GM12864 (cell line): ENCODE results near the gene MUC21.

ENCODE experiments used
- DNase-seq: peaks from one replicate; pipeline ENCODE4 v3.0.0-alpha.2; 2011; ENCODE audit warnings: low read depth
- H3K4me3 ChIP-seq: 2 replicates; pipeline ENCODE4 v1.5.1; 2011; ENCODE audit warnings: mild to moderate bottlenecking, low read depth, low read length, control low read depth
- TF ChIP-seq, protein P1 (sequence below): IDR thresholded peaks from 2 replicates; pipeline ENCODE4 v1.5.1; 2011; ENCODE audit warnings: low read depth, mild to moderate bottlenecking, moderate library complexity, low read length, control low read depth, inconsistent platforms; ENCODE audit errors: missing control alignments

Gene MUC21

DNA sequence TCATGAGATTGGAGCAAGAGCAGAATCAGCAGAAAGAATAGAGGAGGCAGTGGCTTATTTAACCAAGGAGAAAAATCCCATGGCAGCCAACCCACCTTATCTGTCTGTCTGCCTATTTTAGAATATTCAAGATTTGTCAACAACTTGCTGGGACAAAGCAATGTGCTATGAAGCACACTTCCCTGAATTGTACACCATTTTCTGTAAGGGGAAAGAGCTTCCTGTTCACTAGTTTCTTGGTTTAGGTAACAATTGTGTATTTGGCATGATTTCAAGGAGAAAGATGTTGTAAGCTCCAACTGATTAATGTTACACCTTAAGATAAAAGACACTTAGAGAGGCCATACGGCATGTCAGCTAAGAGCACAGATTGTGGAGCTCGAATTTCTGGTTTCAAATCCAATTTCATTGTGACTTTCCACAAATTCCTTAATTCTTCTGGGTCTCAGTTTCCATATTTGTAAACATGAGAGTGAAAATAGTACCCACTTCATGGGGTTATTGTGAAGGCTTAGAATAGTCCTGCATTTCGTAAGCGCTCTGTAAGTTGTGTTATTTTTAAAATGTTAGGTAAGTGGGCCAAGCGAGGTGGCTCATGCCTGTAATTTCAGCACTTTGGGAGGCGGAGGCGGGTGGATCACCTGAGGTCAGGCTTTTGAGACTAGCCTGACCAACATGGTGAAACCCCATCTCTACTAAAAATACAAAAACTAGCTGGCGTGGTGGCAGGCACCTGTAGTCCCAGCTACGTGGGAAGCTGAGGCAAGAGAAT, 21.9 kb downstream of the MUC21 start:
- DNase-seq, result no peak
- no peak overlapping the region for H3K4me3 ChIP-seq
- TF ChIP-seq, protein P1, sequence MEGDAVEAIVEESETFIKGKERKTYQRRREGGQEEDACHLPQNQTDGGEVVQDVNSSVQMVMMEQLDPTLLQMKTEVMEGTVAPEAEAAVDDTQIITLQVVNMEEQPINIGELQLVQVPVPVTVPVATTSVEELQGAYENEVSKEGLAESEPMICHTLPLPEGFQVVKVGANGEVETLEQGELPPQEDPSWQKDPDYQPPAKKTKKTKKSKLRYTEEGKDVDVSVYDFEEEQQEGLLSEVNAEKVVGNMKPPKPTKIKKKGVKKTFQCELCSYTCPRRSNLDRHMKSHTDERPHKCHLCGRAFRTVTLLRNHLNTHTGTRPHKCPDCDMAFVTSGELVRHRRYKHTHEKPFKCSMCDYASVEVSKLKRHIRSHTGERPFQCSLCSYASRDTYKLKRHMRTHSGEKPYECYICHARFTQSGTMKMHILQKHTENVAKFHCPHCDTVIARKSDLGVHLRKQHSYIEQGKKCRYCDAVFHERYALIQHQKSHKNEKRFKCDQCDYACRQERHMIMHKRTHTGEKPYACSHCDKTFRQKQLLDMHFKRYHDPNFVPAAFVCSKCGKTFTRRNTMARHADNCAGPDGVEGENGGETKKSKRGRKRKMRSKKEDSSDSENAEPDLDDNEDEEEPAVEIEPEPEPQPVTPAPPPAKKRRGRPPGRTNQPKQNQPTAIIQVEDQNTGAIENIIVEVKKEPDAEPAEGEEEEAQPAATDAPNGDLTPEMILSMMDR, result no peak

DNA sequence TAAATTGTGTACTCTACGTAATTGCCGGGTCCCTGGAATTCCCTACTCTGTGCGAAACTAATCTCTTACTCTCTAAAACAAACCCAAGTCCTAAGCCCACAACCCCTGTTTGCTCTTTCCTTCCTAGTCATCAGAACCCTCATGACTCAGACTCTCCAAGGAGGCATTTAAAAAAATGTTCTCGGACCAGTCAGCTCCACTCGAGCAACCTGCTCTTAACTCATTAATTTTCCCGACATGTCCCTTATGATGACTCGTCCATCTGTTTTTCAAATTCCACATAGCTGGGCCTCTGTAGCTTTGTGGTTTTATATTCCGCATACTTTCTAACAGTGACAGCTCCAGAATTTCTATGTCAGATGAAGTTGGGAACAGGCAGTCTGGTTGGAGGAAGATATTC, 24.2 kb downstream of the MUC21 start:
- DNase-seq, result no peak
- H3K4me3 ChIP-seq, result no peak overlapping the region
- TF ChIP-seq, protein P1, result no peak

DNA sequence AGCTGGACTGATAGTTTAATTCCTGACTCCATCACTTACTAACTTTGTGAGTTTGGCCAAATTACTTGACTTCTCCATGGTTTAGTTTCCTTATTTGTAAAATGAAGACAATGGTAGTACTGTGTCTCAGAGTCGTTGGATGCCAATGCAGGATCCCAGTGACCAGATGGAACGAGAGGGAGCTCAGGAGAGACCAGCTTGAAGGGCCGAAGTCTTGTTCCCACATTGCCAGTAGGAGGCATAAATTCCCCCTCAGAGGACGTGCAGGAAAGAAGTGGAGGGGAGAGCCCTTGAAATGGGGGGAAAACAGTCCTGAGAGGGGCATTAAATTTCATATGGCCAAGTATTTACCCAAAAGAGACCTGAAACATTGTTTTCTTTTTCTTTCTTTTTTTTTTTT, 24.6 kb downstream of the MUC21 start:
- TF ChIP-seq, protein P1, result no peak
- no peak for DNase-seq
- no peak overlapping the region for H3K4me3 ChIP-seq

DNA sequence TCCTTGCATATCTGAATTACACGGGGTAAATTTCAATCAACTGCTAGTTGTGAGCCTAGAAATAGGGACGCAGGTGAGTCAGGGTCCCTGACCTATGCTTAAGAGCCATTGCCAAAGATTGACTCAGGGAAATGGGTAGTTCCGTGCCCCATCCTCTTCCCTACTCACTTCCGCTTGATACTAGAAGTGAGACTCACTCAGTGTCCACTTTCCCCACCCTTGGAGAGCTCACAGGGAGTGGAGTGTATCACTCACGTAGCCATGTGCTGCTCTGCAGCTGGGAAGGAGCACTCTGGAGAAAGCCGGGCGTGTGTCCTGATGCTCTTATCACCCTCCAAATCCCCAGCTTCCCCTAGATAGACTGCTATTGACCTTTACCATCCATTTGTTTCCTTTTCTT, 26.2 kb downstream of the MUC21 start:
- TF ChIP-seq, protein P1, result no peak
- no peak for DNase-seq
- H3K4me3 ChIP-seq, result no peak overlapping the region

DNA sequence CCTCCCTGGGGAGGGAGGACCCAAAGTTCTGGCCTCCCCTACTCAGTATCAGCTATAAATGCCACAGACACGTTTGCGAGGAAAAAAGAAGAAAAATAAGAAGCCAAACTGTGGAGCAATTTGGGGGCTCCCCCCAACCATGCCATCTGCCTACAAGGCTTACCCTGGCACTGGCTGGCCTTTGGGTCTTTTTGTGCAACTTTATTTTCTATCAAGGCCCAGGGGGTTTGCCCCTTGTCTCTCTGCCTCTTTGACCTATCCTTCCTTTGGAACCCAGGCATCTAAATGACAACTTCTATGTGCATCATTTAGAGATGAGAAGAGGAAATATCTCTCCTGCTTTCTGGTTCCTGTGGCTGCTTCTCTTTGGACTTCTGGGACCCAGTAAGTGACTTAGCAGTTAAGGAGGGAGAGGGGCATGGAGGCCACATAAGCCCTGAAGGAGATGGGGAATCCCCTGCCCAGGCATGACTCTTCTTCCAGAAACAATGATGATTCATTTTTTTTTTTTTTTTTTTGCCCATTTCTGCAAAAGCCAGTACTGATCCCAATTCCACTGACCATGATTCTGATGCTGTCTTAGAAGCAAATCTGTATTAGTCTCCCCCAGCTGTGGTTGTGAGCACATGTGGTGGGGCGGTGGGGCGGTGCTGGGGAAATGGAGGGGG, 27.0 kb downstream of the MUC21 start, which contains the start of gene MUC22:
TSS of gene MUC22 (plus strand) at position 82 of the 668 bp plus-strand sequence. CDS start at position 315, 233 bp downstream.
- H3K4me3 ChIP-seq, result no peak within 1 kb of the TSS
- DNase-seq, result no peak
- TF ChIP-seq, protein P1, result no peak

DNA sequence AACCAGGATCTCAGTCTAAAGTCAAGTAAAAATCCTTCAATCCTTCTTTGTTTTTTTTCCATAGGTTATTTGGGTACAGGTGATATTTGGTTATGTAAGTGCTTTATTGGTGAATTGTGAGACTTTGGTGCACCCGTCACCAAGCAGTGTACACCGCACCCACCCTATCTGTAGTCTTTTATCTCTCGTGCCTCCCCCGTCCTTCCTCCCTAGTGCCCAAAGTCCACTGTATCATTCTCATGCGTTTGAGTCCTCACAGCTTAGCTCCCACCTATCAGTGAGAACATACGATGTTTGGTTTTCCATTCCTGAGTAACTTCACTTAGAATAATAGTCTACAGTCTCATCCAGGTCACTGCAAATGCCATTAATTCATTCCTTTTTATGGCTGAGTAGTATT, 27.6 kb downstream of the MUC21 start:
- no peak for DNase-seq
- H3K4me3 ChIP-seq, result no peak overlapping the region
- TF ChIP-seq, protein P1, result no peak
